Cortex of kidney (tissue), 1 donor: ENCODE results near the gene TFEB.

Source experiments
- DNase-seq: peaks from one replicate; lab custom pipeline; 2025; lab: John Stamatoyannopoulos, UW

TFEB gene

GRCh38 chr6:41705996-41706835 lies 29.2 kb downstream of the TFEB start:
- DNase-seq: no peak

GRCh38 chr6:41705311-41705995 lies 30.0 kb downstream of the TFEB start:
- no peak for DNase-seq

- DNase-seq: no peak
Observed at GRCh38 chr6:41704656-41705310, 30.6 kb downstream of the TFEB start.

DNA sequence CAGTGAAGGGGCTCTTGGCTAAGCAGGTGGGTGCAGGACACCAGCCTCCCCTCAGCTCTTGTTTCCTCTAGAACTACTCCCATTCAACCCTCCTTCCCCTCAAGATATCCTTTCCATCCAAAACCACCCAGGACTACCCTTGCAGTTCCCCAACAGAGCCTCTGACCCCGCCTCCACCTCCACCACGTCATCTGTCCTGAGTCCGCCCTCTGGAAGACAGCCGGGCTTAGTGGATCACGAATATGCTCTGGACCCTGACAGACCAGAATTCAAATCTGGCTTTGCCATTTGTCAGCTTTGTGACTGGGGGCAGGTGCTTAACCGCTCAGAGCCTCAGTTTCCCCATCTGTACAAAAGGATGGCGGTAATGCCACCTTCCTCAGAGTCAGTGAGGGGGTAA lies 31.4 kb downstream of the TFEB start:
- no peak for DNase-seq

- no peak for DNase-seq
Observed at GRCh38 chr6:41702771-41703494, 32.5 kb downstream of the TFEB start.

- DNase-seq: no peak
Observed at GRCh38 chr6:41702089-41702745, 33.2 kb downstream of the TFEB start.

GRCh38 chr6:41700463-41701347 lies 34.7 kb downstream of the TFEB start:
- DNase-seq: no peak

- no peak for DNase-seq
Observed at GRCh38 chr6:41699063-41699462, 36.3 kb downstream of the TFEB start.

DNA sequence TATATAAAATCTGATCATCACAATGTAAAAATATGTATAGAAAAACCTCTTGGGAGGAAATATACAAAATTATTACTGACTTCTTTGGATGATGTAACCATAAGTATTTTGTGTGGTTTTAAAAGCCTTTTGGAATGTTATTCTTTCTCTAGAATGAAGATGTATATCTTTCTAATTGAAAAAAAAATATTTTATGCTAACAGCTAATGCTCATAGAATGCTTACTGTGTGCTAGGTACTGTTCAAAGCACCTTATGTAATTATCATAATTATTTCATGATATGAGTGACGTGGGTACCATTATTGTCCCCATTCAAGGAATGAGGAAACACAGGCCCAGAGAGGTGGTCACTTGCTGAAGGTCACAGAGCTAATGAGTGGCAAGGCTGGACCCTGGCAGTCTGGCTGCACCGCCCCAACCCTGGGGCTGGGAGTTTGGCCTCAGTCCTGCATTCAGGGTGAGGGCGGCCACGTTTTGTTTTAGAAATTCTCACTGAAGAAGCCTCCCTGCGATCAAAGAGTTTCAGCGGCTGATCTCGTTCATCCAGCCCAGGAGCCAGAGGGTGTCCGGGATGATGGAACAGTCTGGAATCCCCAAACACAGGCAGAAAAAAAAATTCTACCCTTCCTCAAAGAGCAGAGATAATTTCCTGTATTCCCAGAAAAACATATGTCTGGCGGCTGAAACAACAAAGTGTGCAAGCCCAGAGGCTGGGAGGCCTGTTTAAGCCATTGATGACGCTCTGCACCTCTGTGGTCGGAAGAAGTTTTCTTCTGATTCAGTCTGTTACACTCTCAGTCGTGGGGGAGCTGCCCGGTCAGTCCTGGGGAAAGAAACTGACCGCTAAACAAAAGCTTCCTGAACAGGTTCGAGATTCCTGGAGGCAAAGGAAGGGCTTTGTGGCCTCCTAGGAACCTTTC lies 37.3 kb downstream of the TFEB start:
- DNase-seq: no peak

- DNase-seq: no peak
Observed at GRCh38 chr6:41696788-41697187, 38.6 kb downstream of the TFEB start.

DNA sequence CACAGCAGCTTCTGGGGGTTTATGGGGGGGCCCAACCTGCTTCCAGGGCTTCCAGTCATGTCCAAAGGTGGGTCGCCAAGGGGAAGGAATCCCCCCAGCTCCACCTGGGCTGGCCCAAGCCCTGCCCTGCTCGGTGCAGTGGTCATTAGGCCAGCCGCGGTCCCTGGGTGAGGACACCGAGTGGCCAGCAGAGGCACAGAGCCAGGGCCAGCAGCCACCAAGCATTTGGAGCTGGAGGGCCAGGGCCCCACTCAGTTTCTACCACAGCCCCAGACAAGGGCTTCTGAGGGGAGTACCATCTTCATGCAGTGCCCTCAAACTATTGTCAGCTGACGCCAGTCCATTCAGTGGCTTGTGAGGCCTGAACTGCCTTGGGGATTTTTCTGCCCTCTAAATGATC lies 39.6 kb downstream of the TFEB start:
- no peak for DNase-seq

GRCh38 chr6:41694815-41695526 lies 40.4 kb downstream of the TFEB start:
- no peak for DNase-seq

- DNase-seq: no peak
Observed at GRCh38 chr6:41693281-41694240, 41.8 kb downstream of the TFEB start.

GRCh38 chr6:41692730-41693129 lies 42.7 kb downstream of the TFEB start:
- no peak for DNase-seq

DNA sequence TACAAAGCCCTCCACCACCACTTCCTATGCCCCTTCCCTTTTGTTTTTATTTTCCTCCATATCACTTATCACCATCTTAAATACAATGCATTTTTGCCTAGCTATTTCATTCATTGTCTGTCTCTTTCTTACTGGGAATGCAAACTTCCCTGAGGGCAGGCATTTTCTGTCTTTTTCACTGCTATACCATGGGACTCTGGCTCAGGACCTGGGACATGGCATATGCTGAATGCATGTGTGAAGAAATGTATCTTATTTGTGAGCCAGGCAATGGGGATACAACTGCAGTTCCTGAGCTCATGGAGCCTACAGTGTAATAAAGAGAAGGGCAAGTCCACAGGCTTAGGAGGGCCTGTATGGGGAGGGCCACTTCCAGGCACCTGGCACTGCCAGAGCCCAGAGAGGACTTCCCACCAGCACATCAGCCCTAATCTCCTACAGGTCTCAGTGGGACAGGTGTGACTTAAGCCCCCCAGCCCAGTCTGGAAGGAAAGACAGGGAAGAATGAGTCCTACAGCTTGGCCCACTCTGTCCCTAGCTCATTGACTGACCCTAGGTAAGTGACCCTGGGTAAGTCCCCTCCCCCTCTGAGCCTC lies 43.2 kb downstream of the TFEB start:
- no peak for DNase-seq

DNA sequence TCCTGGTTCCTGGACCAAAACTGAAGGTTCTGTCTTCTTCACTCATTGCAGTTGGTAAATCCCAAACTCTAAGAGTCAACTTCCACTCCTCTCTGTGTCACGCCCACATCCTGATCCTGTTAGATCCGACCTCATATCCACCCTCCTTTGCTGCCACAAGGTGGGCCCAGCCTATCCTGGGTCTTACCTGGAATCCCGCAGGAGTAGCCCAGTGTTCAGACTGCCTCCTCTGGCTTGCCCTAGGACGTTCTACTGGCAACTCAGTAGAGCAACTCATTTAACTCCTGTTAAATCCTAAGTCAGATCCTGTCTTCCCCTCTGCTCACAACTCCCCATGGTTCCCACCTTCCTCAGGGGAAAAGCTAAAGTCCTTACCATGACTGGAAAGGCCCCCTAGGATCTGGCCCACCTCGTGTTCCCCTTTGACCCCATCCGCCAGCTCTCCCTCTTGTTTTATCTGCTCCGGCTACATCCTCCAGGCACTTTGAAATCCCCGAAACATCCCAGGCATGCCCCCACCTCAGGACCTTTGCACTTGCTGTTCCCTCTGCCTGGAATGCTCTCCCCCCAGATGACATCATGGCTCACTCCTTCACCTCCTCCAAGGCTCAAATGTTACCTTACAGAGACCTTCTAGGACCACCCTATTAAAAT lies 43.9 kb downstream of the TFEB start:
- no peak for DNase-seq
